IPS DF 6.9 (cell line): ENCODE data around the gene SKI.

ENCODE experiments used
- DNase-seq: peaks from one replicate; pipeline ENCODE4 v3.0.0-alpha.2; 2013; ENCODE audit warnings: low read depth, low spot score
- H3K27ac ChIP-seq: one replicate; pipeline ENCODE4 v1.5.1; 2013; ENCODE audit warnings: low read length, control low read depth
- H3K27me3 ChIP-seq: 2 replicates; pipeline ENCODE4 v1.6.1; 2013; ENCODE audit warnings: mild to moderate bottlenecking, low read length; ENCODE audit not compliant: control insufficient read depth, insufficient read depth
- H3K36me3 ChIP-seq: 2 replicates; pipeline ENCODE4 v1.6.1; 2013; ENCODE audit warnings: low read length; ENCODE audit not compliant: control insufficient read depth, insufficient read depth
- H3K4me1 ChIP-seq: 2 replicates; pipeline ENCODE4 v1.6.1; 2013; ENCODE audit warnings: low read length; ENCODE audit not compliant: control insufficient read depth, insufficient read depth
- H3K4me3 ChIP-seq: 2 replicates; pipeline ENCODE4 v1.5.1; 2013; ENCODE audit warnings: mild to moderate bottlenecking, low read length
- H3K9me3 ChIP-seq: 2 replicates; pipeline ENCODE4 v1.6.1; 2013; ENCODE audit warnings: low read length, inconsistent platforms; ENCODE audit not compliant: control insufficient read depth, insufficient read depth
- WGBS: extraction: QIAGEN DNeasy Blood & Tissue Kit; methylation state at CpG from one replicate; pipeline ENCODE4 v1.1.7; 2013; ENCODE audit warnings: mixed read lengths, missing lambda C conversion rate; ENCODE audit not compliant: insufficient read length, insufficient coverage; 5-methylcytosine and 5-hydroxymethylcytosine counted together

SKI gene

DNA sequence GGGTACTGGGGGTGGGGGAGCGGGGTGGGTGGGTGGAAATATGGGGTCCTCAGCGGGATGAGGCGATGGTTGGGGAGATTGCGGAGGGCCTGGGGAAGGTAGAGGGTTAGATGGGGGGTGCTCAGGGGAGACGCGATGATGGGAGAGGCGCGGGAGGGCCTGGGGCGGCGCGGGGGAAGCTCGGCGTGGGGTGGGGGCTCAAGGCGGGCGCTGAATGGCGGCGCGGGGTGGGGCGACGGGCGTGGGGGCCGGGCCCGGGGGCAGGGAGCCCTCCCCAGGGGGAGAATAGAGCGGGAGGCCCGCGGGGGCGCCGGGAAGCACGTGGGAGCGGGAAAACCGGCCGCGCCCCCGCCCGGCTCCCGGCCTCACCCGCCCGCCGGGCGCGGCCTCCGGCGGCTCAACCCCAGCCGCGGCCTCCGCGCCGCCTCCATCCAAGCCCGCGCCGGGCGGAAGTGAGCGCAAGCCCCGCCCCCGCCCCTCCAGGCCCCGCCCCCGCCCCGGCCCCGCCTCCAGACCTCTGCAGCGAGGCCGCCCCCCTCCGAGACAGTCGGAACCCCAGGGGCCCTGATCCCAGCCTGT, 33.7 kb upstream of the SKI start, which contains the start of gene FAAP20:
FAAP20 (minus strand) TSS at position 454 of the 579 bp plus-strand sequence; CDS start at position 431, 23 bp downstream.
- Histone ChIP-seq H3K36me3 (no peaks in the 10 kb centered on the region; the same call in 1 of the 2 replicates), H3K27me3 (no peaks in the 10 kb centered on the region), H3K4me3 (peak within 1 kb of the TSS; percentile 56; the same call in 1 of the 2 replicates), H3K4me1 (peaks cover 9% of the 10 kb centered on the region; the same call in 1 of the 2 replicates), H3K27ac (no peak within 1 kb of the TSS), H3K9me3 (no peaks in the 10 kb centered on the region)
- whole genome bisulfite sequencing, result no CpG with 5 or more reads among the region's 63 CpGs
- DNase-seq, result no peak

- H3K36me3 ChIP-seq, result no peaks in the 10 kb centered on the region; the same call in 1 of the 2 replicates
- DNase-seq, result no peak
- H3K27ac ChIP-seq, result no peak overlapping the region
- H3K4me1 ChIP-seq, result peaks cover 9% of the 10 kb centered on the region; the same call in 1 of the 2 replicates
- no CpG with 5 or more reads among the region's 35 CpGs for WGBS
- H3K27me3 ChIP-seq, result no peaks in the 10 kb centered on the region
- H3K4me3 ChIP-seq, result peak overlapping the region; percentile 56; the same call in 1 of the 2 replicates
- no peaks in the 10 kb centered on the region for H3K9me3 ChIP-seq
Observed at GRCh38 chr1:2194898-2195673, 33.0 kb upstream of the SKI start.

- H3K36me3 ChIP-seq, result no peaks in the 10 kb centered on the region; the same call in 1 of the 2 replicates
- H3K27me3 ChIP-seq, result no peaks in the 10 kb centered on the region
- H3K27ac ChIP-seq, result no peak overlapping the region
- no peak for DNase-seq
- no peak overlapping the region for H3K4me3 ChIP-seq
- no CpG with 5 or more reads among the region's 11 CpGs for WGBS
- no peaks in the 10 kb centered on the region for H3K9me3 ChIP-seq
- H3K4me1 ChIP-seq, result peaks cover 7% of the 10 kb centered on the region; the same call in 1 of the 2 replicates
Observed at GRCh38 chr1:2195785-2196184, 32.3 kb upstream of the SKI start.

- H3K4me1 ChIP-seq, result peaks cover 7% of the 10 kb centered on the region; the same call in 1 of the 2 replicates
- H3K36me3 ChIP-seq, result no peaks in the 10 kb centered on the region; the same call in 1 of the 2 replicates
- no peak for DNase-seq
- H3K4me3 ChIP-seq, result no peak overlapping the region
- WGBS, result no CpG with 5 or more reads among the region's 17 CpGs
- H3K27ac ChIP-seq, result no peak overlapping the region
- no peaks in the 10 kb centered on the region for H3K27me3 ChIP-seq
- no peaks in the 10 kb centered on the region for H3K9me3 ChIP-seq
Observed at GRCh38 chr1:2196901-2197638, 31.0 kb upstream of the SKI start.

DNA sequence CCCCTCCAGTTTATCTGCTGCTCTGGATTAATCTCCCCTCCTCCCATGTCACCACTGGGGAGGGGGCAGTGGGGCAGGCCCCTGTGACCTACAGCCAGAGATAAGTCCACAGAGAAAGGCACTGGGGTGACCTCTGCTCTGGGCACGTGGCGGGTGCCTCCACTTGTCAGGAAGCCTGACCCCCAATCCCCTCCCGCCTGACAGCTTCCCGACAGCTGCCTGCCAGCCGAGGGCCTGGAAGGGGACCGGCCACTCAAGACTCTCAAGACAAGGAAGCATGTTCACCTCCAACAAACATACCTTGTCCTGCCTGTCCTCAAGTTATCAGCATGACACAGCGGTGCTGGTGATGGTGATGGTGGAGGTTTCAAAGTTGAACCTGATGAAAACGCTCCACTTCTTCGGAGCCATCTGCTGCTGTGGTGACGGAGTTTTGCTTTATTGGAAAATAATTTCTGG, 30.4 kb upstream of the SKI start:
- Histone ChIP-seq H3K27me3 (no peaks in the 10 kb centered on the region), H3K36me3 (no peaks in the 10 kb centered on the region; the same call in 1 of the 2 replicates), H3K4me1 (peaks cover 7% of the 10 kb centered on the region; the same call in 1 of the 2 replicates), H3K4me3 (no peak overlapping the region), H3K9me3 (no peaks in the 10 kb centered on the region), H3K27ac (no peak overlapping the region)
- WGBS, result no CpG with 5 or more reads among the region's 10 CpGs
- DNase-seq, result no peak

GRCh38 chr1:2198571-2198970, 29.5 kb upstream of the SKI start:
- no peak for DNase-seq
- no peak overlapping the region for H3K27ac ChIP-seq
- no peak overlapping the region for H3K4me3 ChIP-seq
- no peaks in the 10 kb centered on the region for H3K9me3 ChIP-seq
- H3K36me3 ChIP-seq, result no peaks in the 10 kb centered on the region
- H3K27me3 ChIP-seq, result no peaks in the 10 kb centered on the region
- no CpG with 5 or more reads among the region's 11 CpGs for WGBS
- H3K4me1 ChIP-seq, result peaks cover 7% of the 10 kb centered on the region; the same call in 1 of the 2 replicates

GRCh38 chr1:2199042-2199810, 28.9 kb upstream of the SKI start:
- Histone ChIP-seq H3K4me3 (peak overlapping the region; percentile 11; the same call in 1 of the 2 replicates), H3K4me1 (peaks cover 6% of the 10 kb centered on the region; the same call in 1 of the 2 replicates), H3K27me3 (no peaks in the 10 kb centered on the region), H3K36me3 (no peaks in the 10 kb centered on the region), H3K27ac (no peak overlapping the region), H3K9me3 (no peaks in the 10 kb centered on the region)
- WGBS, result no CpG with 5 or more reads among the region's 24 CpGs
- no peak for DNase-seq

DNA sequence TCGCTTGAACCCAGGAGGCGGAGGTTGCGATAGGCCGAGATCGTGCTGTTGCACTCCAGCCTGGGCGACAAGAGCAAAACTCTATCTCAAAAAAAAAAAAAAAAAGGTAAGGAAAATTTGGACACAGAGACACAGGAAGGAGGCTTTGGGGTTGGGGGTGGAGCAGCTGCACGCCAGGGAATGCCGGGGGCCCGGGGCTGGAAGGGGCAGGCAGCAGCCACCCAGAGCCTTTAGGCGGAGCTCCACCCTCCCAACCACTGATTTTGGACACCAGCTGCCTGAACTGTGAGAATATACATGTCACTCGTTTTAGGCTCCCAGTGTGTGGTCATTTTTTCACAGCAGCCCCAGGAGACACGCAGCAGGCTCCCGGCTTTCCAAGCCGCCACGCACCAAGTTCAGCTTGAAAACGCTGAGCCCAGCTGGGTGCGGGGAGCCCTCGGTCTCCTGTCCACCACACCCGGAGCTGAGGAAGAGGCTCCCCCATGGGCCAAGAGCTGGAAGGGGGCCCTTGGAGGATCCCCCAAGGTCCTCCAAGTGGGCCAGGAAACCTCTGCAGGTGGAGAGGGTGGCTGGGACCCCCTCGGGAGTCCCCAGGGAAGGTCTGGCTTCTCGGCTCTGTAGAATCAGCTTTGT, 27.7 kb upstream of the SKI start:
- no peaks in the 10 kb centered on the region for H3K36me3 ChIP-seq
- H3K4me3 ChIP-seq, result no peak overlapping the region
- no CpG with 5 or more reads among the region's 21 CpGs for WGBS
- no peak for DNase-seq
- peaks cover 5% of the 10 kb centered on the region; the same call in 1 of the 2 replicates for H3K4me1 ChIP-seq
- H3K27ac ChIP-seq, result no peak overlapping the region
- H3K27me3 ChIP-seq, result no peaks in the 10 kb centered on the region
- H3K9me3 ChIP-seq, result no peaks in the 10 kb centered on the region

DNA sequence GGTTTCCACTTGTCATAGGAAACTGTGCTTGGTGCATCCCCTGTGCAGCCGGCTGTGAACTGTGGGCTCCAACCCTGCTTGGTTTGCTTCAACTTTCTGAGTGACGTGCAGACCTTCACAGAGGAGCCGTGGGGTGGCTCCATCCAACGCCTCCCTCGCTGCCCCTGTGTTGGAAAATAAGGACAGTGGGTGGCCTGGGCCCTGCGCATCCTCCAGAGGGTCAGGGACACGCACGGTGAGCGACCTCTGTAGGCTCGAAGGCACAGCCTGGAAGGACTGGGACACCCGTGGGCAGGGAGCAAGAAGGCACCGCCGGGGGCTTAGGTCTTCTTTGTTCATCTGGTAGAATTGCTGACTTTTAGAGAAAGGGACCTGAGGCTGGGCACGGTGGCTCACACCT, 27.1 kb upstream of the SKI start:
- DNase-seq, result no peak
- no peaks in the 10 kb centered on the region for H3K27me3 ChIP-seq
- no peak overlapping the region for H3K4me3 ChIP-seq
- H3K27ac ChIP-seq, result no peak overlapping the region
- no peaks in the 10 kb centered on the region for H3K36me3 ChIP-seq
- H3K4me1 ChIP-seq, result peaks cover 5% of the 10 kb centered on the region; the same call in 1 of the 2 replicates
- WGBS, result no CpG with 5 or more reads among the region's 14 CpGs
- no peaks in the 10 kb centered on the region for H3K9me3 ChIP-seq
